ENCODE data around the gene CCDC150. TPM values are rescaled to one million over a fixed set of nuclear protein-coding genes. Genes with fewer than 3 reads are reported as not detected.

The CCDC150 gene
- total and polyA plus RNA-seq, 8 donors: 0.29 to 19.8 (median 3.2) TPM; not detected in 1

DNA sequence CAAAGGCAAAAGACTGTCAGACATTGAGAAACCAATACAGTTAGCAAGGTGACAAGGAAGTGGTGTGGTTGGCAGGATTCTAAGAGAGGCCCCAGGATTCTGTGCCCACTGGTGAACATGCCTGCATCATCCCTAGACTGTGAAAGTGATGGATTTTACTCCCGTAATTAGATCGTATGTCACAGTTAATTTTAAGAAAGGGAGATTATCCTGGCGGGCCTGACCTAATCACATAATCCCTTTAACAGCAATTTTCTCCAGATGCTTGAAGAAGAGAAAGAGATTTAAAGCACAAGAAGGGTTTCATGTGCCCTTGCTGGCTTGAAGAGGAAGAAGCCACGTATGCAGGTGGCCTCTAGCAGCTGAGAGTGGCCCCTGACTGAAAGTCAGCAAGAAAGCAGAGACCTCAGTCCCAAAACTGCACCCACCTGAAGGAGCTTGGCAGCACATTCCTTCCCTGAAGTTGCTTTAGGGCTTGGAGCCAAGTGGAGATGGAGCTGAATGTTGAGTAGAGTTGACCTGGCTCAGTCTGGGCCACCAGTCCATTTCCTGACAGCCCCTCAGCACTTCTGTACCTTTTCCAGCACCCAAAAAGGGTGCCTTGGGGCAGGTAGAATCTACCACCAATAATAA lies 110.9 kb downstream of the CCDC150 start:
- DNase-seq: no peak
- H3K36me3 ChIP-seq: no peaks in the 10 kb centered on the region
- peaks cover 0 to 21% (median 17%) of the 10 kb centered on the region in 4 donors for H3K9me3 ChIP-seq
- H3K4me1 ChIP-seq: no peaks in the 10 kb centered on the region
- H3K4me3 ChIP-seq: no peak overlapping the region
- TF ChIP-seq POLR2A (IDR thresholded peaks at IDR 0.05) (no peak), POLR2AphosphoS5 (IDR thresholded peaks at IDR 0.05) (no peak)
- H3K27ac ChIP-seq: no peak overlapping the region
- 83 to 93% (median 87%) methylated on average over 4 of the region's 4 CpGs for WGBS, 5 donors
- no peaks in the 10 kb centered on the region for H3K27me3 ChIP-seq
- intact Hi-C loops (cut with DNase I; ENCODE audit: low total_unique reads): no loop called here

- H3K4me1 ChIP-seq: no peaks in the 10 kb centered on the region
- DNase-seq: peak; percentile 59 to 77
- TF ChIP-seq, protein P1, sequence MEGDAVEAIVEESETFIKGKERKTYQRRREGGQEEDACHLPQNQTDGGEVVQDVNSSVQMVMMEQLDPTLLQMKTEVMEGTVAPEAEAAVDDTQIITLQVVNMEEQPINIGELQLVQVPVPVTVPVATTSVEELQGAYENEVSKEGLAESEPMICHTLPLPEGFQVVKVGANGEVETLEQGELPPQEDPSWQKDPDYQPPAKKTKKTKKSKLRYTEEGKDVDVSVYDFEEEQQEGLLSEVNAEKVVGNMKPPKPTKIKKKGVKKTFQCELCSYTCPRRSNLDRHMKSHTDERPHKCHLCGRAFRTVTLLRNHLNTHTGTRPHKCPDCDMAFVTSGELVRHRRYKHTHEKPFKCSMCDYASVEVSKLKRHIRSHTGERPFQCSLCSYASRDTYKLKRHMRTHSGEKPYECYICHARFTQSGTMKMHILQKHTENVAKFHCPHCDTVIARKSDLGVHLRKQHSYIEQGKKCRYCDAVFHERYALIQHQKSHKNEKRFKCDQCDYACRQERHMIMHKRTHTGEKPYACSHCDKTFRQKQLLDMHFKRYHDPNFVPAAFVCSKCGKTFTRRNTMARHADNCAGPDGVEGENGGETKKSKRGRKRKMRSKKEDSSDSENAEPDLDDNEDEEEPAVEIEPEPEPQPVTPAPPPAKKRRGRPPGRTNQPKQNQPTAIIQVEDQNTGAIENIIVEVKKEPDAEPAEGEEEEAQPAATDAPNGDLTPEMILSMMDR (IDR thresholded peaks at IDR 0.05): peak in 5 of 7 experiments; percentile 43 to 60 (median 49)
- TF ChIP-seq POLR2AphosphoS5 (IDR thresholded peaks at IDR 0.05): no peak
- H3K9me3 ChIP-seq: peaks cover 0 to 28% (median 23%) of the 10 kb centered on the region in 4 donors
- no peak overlapping the region for H3K4me3 ChIP-seq
- H3K27me3 ChIP-seq: no peaks in the 10 kb centered on the region
- H3K36me3 ChIP-seq: no peaks in the 10 kb centered on the region
- intact Hi-C loops (cut with DNase I; ENCODE audit: low total_unique reads): no loop called here
- 36 to 48% (median 44%) methylated on average over 8 of the region's 8 CpGs for WGBS, 5 donors
- no peak overlapping the region for H3K27ac ChIP-seq
These were observed 111.6 kb downstream of the CCDC150 start for GRCh38 chr2:196750977-196751631.

DNA sequence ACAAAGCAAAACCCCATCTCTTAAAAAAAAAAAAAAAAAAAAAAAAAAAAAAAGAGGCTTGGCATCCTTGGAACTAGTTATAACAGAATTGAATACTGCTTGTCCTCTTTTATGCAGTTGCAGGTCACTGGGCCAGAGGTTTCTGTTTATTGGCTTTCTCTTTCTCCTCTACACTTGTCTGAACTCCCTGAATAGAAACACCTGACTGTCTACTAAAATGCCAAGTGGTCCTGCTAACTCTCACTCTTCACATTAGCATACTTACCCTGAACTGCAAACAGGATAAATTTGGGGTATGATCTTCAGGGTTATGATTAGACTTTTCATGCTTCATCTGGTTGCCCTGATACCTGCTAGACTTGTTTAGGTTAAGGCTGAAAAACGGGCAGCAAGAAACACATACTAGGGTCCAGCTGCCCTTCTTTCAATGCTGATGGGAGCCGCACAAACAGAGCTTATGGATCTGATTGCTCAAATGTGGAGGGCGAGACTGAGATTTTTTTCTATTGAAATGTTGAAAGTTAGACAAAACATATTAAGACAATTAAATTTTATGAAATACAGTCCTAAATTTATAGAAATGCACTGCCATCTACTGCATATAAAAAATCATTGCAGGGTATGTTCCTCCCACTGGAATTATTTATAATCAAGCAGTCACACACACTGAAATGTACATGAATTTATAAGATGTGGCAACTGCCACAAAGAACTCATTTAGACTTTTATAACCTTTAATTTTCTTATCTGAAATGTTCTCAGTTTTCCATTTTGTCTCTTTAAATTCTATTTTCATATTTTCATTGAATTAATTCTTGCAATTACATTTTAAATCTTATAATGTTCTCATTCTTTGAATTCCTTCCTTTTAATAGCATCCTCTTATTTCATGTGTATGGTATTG lies 119.2 kb downstream of the CCDC150 start:
- Histone ChIP-seq H3K27ac (no peak overlapping the region), H3K4me1 (no peaks in the 10 kb centered on the region), H3K9me3 (peaks cover 0 to 41% (median 20%) of the 10 kb centered on the region in 4 donors), H3K4me3 (no peak overlapping the region), H3K36me3 (peaks cover 0 to 20% (median 18%) of the 10 kb centered on the region in 4 donors), H3K27me3 (no peaks in the 10 kb centered on the region)
- intact Hi-C loops (cut with DNase I; ENCODE audit: low total_unique reads): no loop called here
- DNase-seq: peak in 1 of 2 donors; percentile 20
- 72 to 90% (median 79%) methylated on average over 3 of the region's 3 CpGs for WGBS, 5 donors
- TF ChIP-seq, protein P1 (IDR thresholded peaks at IDR 0.05): peak in 1 of 7 experiments; percentile 14
- TF ChIP-seq EP300 (IDR thresholded peaks at IDR 0.05): no peak

- Histone ChIP-seq H3K4me1 (no peaks in the 10 kb centered on the region), H3K27ac (no peak overlapping the region), H3K4me3 (no peak overlapping the region), H3K27me3 (no peaks in the 10 kb centered on the region), H3K9me3 (peaks cover 0 to 34% (median 14%) of the 10 kb centered on the region in 4 donors), H3K36me3 (peaks cover 0 to 26% (median 23%) of the 10 kb centered on the region in 4 donors)
- TF ChIP-seq POLR2A (IDR thresholded peaks at IDR 0.05) (no peak), POLR2AphosphoS5 (IDR thresholded peaks at IDR 0.05) (no peak)
- TF ChIP-seq, protein P1 (IDR thresholded peaks at IDR 0.05): no peak
- intact Hi-C loops (cut with DNase I; ENCODE audit: low total_unique reads): no loop called here
- DNase-seq: no peak
- 59 to 78% (median 74%) methylated on average over 5 of the region's 5 CpGs for WGBS, 5 donors
These were observed 119.8 kb downstream of the CCDC150 start for GRCh38 chr2:196759378-196759706.

Measured in stomach (tissue), 9 donors.